ENCODE data around the gene CACNA1E. TPM values are rescaled to one million over a fixed set of nuclear protein-coding genes. Genes with fewer than 3 reads are reported as not detected.

CACNA1E gene
- total RNA-seq, 2 experiments from 2014 or later, result not detected

DNA sequence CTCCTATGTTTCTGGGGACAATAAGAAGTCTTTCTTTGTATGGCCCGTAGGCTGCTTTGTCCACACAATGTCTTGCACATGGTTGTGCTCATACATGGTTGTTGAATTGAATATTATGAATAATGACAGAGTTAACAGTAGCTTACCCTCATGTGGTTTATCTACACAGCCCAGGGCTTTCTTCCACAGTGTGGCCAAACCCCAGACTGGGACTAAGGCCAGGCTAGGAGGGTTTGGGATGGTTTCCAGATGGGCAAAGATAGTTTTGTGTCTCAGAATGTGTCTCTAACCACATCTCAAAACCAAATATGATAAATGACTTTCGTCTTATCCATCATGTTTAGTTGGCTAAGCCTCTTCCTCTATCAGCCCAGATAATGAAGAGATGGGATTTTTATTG, 65.2 kb downstream of the CACNA1E start:
- ChIA-PET CTCF (ENCODE audit: unreplicated experiment) (no interaction called here), POLR2A (no interaction called here)
- Histone ChIP-seq H4K20me1 (ENCODE audit: insufficient read depth, low read length) (no peaks in the 10 kb centered on the region), H3K4me2 (ENCODE audit: low read length) (no peak overlapping the region), H3K9me3 (ENCODE audit: low read length) (no peaks in the 10 kb centered on the region), H3K79me2 (ENCODE audit: insufficient read depth, low read depth, low read length) (no peaks in the 10 kb centered on the region), H3K36me3 (ENCODE audit: insufficient read depth, low read length) (no peaks in the 10 kb centered on the region), H3K27ac (ENCODE audit: low read depth, low read length, poor library complexity, severe bottlenecking) (no peak overlapping the region), H3K4me1 (ENCODE audit: insufficient read depth, low read length, poor library complexity, severe bottlenecking) (no peaks in the 10 kb centered on the region), H3K4me3 (ENCODE audit: low read depth, low read length, poor library complexity, severe bottlenecking) (no peak overlapping the region), H2AFZ (ENCODE audit: low read length) (no peak overlapping the region), H3K9me2 (ENCODE audit: insufficient read depth, low read length) (no peaks in the 10 kb centered on the region)
- intact Hi-C loops (cut with micrococcal nuclease; ENCODE audit: unreplicated experiment), result no loop called here
- no peak for DNase-seq (ENCODE audit: low spot score)
- no TSS peak for BruUV-seq (replicated peaks)
- TF ChIP-seq EZH2phosphoT487 (IDR thresholded peaks at IDR 0.05; ENCODE audit: borderline replicate concordance, low read depth, low read length) (no peak), CTCF (conservative IDR thresholded peaks at IDR 0.05; ENCODE audit: low read length) (no peak)

GRCh38 chr1:181551249-181551648, 67.9 kb downstream of the CACNA1E start:
- H3K36me3 ChIP-seq (ENCODE audit: insufficient read depth, low read length), result no peaks in the 10 kb centered on the region
- no peaks in the 10 kb centered on the region for H3K79me2 ChIP-seq (ENCODE audit: insufficient read depth, low read depth, low read length)
- intact Hi-C loops (cut with micrococcal nuclease; ENCODE audit: unreplicated experiment), result no loop called here
- no peak overlapping the region for H3K4me2 ChIP-seq (ENCODE audit: low read length)
- CTCF ChIA-PET (ENCODE audit: unreplicated experiment), result no interaction called here
- H3K9me3 ChIP-seq (ENCODE audit: low read length), result no peaks in the 10 kb centered on the region
- H3K27ac ChIP-seq (ENCODE audit: low read depth, low read length, poor library complexity, severe bottlenecking), result no peak overlapping the region
- no peaks in the 10 kb centered on the region for H3K4me1 ChIP-seq (ENCODE audit: insufficient read depth, low read length, poor library complexity, severe bottlenecking)
- H4K20me1 ChIP-seq (ENCODE audit: insufficient read depth, low read length), result no peaks in the 10 kb centered on the region
- no TSS peak for BruUV-seq (replicated peaks)
- POLR2A ChIA-PET, result no interaction called here
- DNase-seq (ENCODE audit: low spot score), result no peak
- no peak overlapping the region for H2AFZ ChIP-seq (ENCODE audit: low read length)
- TF ChIP-seq CTCF (conservative IDR thresholded peaks at IDR 0.05; ENCODE audit: low read length) (no peak), EZH2phosphoT487 (IDR thresholded peaks at IDR 0.05; ENCODE audit: borderline replicate concordance, low read depth, low read length) (no peak)
- no peaks in the 10 kb centered on the region for H3K9me2 ChIP-seq (ENCODE audit: insufficient read depth, low read length)
- no peak overlapping the region for H3K4me3 ChIP-seq (ENCODE audit: low read depth, low read length, poor library complexity, severe bottlenecking)

DNA sequence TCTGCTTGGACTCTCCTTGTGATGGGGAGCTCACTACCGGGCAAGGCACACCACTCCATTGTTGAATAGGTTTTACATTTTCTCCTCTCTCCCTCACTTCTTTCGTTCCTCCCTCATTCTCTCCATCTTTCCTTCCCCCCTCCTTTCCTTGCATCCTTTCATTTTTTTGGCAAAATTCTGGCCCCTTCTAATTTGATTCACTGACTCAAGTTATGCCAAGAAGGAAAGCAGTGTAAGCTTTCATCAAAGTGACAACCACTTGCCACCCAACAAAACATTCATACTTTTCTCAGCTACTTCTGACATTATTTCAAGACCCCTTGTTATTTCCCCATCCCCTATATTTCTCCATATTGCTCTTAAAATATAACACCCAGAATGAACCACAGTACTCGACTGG, 68.4 kb downstream of the CACNA1E start:
- no peak overlapping the region for H2AFZ ChIP-seq (ENCODE audit: low read length)
- ChIA-PET CTCF (ENCODE audit: unreplicated experiment) (no interaction called here), POLR2A (no interaction called here)
- no peaks in the 10 kb centered on the region for H3K36me3 ChIP-seq (ENCODE audit: insufficient read depth, low read length)
- no peak for TF ChIP-seq EZH2phosphoT487 (IDR thresholded peaks at IDR 0.05; ENCODE audit: borderline replicate concordance, low read depth, low read length)
- no peak for TF ChIP-seq CTCF (conservative IDR thresholded peaks at IDR 0.05; ENCODE audit: low read length)
- no peak for DNase-seq (ENCODE audit: low spot score)
- H4K20me1 ChIP-seq (ENCODE audit: insufficient read depth, low read length), result no peaks in the 10 kb centered on the region
- no peaks in the 10 kb centered on the region for H3K9me3 ChIP-seq (ENCODE audit: low read length)
- H3K27ac ChIP-seq (ENCODE audit: low read depth, low read length, poor library complexity, severe bottlenecking), result no peak overlapping the region
- H3K4me1 ChIP-seq (ENCODE audit: insufficient read depth, low read length, poor library complexity, severe bottlenecking), result no peaks in the 10 kb centered on the region
- BruUV-seq (replicated peaks), result no TSS peak
- H3K79me2 ChIP-seq (ENCODE audit: insufficient read depth, low read depth, low read length), result no peaks in the 10 kb centered on the region
- no peaks in the 10 kb centered on the region for H3K9me2 ChIP-seq (ENCODE audit: insufficient read depth, low read length)
- H3K4me3 ChIP-seq (ENCODE audit: low read depth, low read length, poor library complexity, severe bottlenecking), result no peak overlapping the region
- no peak overlapping the region for H3K4me2 ChIP-seq (ENCODE audit: low read length)
- intact Hi-C loops (cut with micrococcal nuclease; ENCODE audit: unreplicated experiment), result no loop called here

Measured in OCI-LY7 (cell line).